ENCODE results near the gene KHDRBS1. TPM values are rescaled to one million over a fixed set of nuclear protein-coding genes. Genes with fewer than 3 reads are reported as not detected.
"Not testable (repeated sequence)": the region's sequence is repeated elsewhere in the genome, so short reads cannot be mapped to it uniquely, and the experiment has no call there.

KHDRBS1 gene
- total and polyA plus RNA-seq, 4 donors: 83.9 to 188 (median 119) TPM

DNA sequence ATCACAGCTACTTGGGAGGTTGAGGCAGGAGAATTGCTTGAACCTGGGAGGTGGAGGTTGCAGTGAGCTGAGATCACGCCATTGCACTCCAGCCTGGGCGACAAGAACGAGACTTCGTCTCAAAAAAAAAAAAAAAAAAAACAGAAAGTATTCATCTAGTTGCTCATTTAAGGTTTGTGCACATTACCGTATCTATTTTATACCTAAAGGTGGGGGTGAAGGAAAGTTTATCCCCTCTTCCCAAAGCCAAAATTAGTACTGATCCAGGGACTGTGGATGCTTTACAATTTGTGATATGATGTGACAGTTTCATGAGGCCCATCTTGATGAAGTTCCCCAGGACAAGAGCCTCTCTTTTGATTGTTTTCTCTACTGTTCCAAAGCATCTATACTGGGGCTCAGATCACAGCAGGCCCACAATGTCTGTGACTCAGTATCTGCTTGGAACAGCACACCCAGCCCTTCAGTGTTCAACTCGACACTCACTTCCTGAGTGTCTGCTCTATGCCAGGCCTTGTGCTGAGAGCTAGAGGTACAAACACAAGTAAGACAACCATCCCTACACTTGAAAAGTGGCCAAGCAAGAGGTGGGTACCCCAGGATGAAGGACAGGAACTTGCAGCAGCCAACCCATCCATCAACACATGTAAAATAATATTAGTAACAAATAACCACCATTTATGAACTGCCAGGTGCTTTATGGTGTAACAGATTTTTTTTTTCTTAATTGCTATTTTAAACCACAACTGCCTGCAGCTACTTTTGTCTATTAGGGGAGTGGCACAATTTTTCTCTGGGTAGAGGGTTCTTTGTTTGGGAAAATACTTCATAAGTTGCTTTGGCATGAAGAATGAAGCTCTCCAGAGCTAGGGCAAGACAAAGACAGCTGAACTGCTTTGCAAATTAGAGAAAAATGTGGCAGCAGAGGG lies 29.0 kb upstream of the KHDRBS1 start:
- 71% methylated on average over 1 of the region's 6 CpGs for WGBS (ENCODE audit: insufficient coverage)
- Histone ChIP-seq H3K27ac (ENCODE audit: low read depth, low read length) (no peak overlapping the region), H3K9me3 (ENCODE audit: control insufficient read depth, insufficient read depth, low read length) (no peaks in the 10 kb centered on the region), H3K4me1 (ENCODE audit: control insufficient read depth, insufficient read depth, low read length) (peaks cover 10% of the 10 kb centered on the region), H3K27me3 (ENCODE audit: control insufficient read depth, insufficient read depth, low read length) (no peaks in the 10 kb centered on the region), H3K4me3 (ENCODE audit: low read depth, low read length) (no peak overlapping the region), H3K36me3 (ENCODE audit: control insufficient read depth, insufficient read depth, low read length) (no peaks in the 10 kb centered on the region)
- DNase-seq (ENCODE audit: low read depth in 4 of 6, low spot score in 6 of 6): no peak

DNA sequence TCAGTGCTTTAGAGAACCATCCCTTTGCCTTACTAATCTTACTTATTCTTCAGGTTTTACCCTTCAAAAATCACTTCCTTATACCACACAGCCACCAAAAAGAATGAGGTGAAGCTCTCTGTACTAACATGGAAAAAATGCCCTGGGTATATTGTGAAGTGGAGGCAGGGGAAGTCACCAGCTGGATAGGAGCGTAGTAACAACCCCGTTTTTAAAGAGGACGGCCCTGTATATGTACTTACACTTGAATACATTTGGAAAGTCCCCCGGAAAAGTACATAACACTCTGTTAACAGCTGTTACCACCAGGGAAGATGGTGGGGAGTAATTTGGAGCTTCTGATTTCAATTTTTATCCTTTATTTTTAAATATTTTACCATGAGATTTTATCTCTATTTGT lies 28.2 kb upstream of the KHDRBS1 start:
- Histone ChIP-seq H3K4me1 (ENCODE audit: control insufficient read depth, insufficient read depth, low read length) (peaks cover 10% of the 10 kb centered on the region), H3K36me3 (ENCODE audit: control insufficient read depth, insufficient read depth, low read length) (no peaks in the 10 kb centered on the region), H3K9me3 (ENCODE audit: control insufficient read depth, insufficient read depth, low read length) (no peaks in the 10 kb centered on the region), H3K27ac (ENCODE audit: low read depth, low read length) (no peak overlapping the region), H3K4me3 (ENCODE audit: low read depth, low read length) (no peak overlapping the region), H3K27me3 (ENCODE audit: control insufficient read depth, insufficient read depth, low read length) (no peaks in the 10 kb centered on the region)
- DNase-seq (ENCODE audit: low read depth in 4 of 6, low spot score in 6 of 6): peak in 1 of 6 donors; percentile 46
- WGBS (ENCODE audit: insufficient coverage): 37% methylated on average over 2 of the region's 4 CpGs

DNA sequence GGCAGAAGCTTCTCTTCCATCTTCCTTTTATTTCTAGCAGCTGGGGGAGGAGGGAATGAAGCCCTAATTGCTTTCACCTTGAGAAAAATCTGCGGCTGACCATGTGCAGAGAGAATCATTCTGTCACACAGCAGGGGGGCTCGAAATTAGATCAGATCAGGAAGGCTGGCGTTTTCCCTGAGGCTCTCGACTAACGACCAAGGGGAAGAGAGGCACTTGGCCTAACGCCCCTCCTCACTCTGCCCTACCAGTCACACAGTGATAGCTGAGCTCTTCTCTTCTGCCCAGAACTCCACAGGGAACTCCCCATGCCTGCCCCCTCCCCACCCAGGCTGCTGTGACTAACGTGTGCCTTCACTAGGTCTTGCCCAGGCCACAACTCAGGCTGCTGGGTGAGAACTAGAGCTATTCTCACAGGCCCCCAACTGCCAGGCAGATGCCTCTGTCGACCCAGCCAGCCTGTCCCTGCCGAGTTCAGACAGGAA lies 26.5 kb upstream of the KHDRBS1 start:
- H3K27me3 ChIP-seq (ENCODE audit: control insufficient read depth, insufficient read depth, low read length): no peaks in the 10 kb centered on the region
- peak overlapping the region; percentile 10 for H3K27ac ChIP-seq (ENCODE audit: low read depth, low read length)
- no peaks in the 10 kb centered on the region for H3K9me3 ChIP-seq (ENCODE audit: control insufficient read depth, insufficient read depth, low read length)
- no peaks in the 10 kb centered on the region for H3K36me3 ChIP-seq (ENCODE audit: control insufficient read depth, insufficient read depth, low read length)
- no peak overlapping the region for H3K4me3 ChIP-seq (ENCODE audit: low read depth, low read length)
- peak in 1 of 6 donors; percentile 72 for DNase-seq (ENCODE audit: low read depth in 4 of 6, low spot score in 6 of 6)
- 27% methylated on average over 6 of the region's 9 CpGs for WGBS (ENCODE audit: insufficient coverage)
- H3K4me1 ChIP-seq (ENCODE audit: control insufficient read depth, insufficient read depth, low read length): peaks cover 10% of the 10 kb centered on the region

DNA sequence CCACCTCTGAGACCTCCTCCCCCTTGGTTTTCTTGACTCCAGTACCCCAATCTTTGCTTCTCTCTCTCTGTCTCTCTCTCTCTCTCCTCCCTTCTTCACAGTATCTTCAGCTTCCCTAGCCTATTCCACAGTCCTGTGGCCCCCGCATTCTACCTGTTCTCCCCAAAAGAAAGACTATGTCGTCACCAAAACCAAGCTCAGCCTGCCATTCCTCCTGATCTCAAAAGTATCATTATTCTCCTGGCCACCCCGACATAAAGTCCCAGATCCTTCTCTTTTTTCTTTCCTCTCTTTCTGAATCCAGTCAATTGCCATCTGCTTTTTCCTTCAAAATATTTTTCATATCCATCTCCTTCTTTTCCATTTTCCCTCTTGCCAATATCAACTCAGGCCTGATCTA lies 23.7 kb upstream of the KHDRBS1 start:
- H3K36me3 ChIP-seq (ENCODE audit: control insufficient read depth, insufficient read depth, low read length): no peaks in the 10 kb centered on the region
- H3K27me3 ChIP-seq (ENCODE audit: control insufficient read depth, insufficient read depth, low read length): no peaks in the 10 kb centered on the region
- 68% methylated on average over 3 of the region's 3 CpGs for WGBS (ENCODE audit: insufficient coverage)
- no peak overlapping the region for H3K27ac ChIP-seq (ENCODE audit: low read depth, low read length)
- H3K4me3 ChIP-seq (ENCODE audit: low read depth, low read length): no peak overlapping the region
- no peak for DNase-seq (ENCODE audit: low read depth in 4 of 6, low spot score in 6 of 6)
- H3K4me1 ChIP-seq (ENCODE audit: control insufficient read depth, insufficient read depth, low read length): peaks cover 10% of the 10 kb centered on the region
- H3K9me3 ChIP-seq (ENCODE audit: control insufficient read depth, insufficient read depth, low read length): no peaks in the 10 kb centered on the region

DNA sequence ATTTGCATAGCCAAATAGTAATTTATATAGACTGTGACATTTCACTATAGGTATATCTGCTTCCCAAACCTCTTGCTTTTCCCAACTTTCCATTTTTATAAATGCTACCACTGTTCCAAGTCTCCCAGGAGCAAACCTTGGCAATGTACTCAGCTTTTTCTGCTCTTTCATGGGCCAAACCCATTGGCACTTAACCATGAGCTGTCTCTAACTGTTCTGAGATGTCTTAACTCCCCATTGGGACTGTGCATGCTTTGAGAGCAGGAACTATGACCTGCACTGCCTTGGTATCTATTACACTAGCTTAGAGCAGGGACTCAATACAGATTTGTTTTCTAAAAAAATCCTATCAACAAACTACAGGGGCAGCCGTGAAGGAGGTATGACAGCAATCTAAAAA lies 22.5 kb upstream of the KHDRBS1 start:
- WGBS (ENCODE audit: insufficient coverage): no CpG with 5 or more reads among the region's 1 CpG
- peaks cover 10% of the 10 kb centered on the region for H3K4me1 ChIP-seq (ENCODE audit: control insufficient read depth, insufficient read depth, low read length)
- peak in 1 of 6 donors; percentile 74 for DNase-seq (ENCODE audit: low read depth in 4 of 6, low spot score in 6 of 6)
- H3K27ac ChIP-seq (ENCODE audit: low read depth, low read length): no peak overlapping the region
- no peaks in the 10 kb centered on the region for H3K27me3 ChIP-seq (ENCODE audit: control insufficient read depth, insufficient read depth, low read length)
- no peaks in the 10 kb centered on the region for H3K9me3 ChIP-seq (ENCODE audit: control insufficient read depth, insufficient read depth, low read length)
- no peaks in the 10 kb centered on the region for H3K36me3 ChIP-seq (ENCODE audit: control insufficient read depth, insufficient read depth, low read length)
- no peak overlapping the region for H3K4me3 ChIP-seq (ENCODE audit: low read depth, low read length)

DNA sequence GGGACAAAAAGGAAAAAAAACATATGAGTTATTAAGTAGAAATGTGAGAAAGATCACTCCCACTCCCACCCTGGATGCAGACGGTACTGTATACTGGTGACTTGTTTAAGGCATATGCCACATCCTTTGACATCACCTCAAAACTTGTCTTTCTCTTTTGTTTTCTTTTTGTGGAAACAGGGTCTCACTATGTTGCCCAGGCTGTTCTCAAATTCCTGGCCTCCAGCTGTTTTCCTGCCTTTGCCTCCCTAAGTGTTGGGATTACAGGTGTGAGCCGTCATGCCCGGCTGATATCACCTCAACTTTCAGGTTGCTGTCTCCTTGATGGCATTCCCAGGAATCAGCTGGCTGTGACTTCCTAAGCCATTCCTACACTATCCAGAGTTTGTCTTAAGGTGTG lies 18.4 kb upstream of the KHDRBS1 start:
- no peak overlapping the region for H3K4me3 ChIP-seq (ENCODE audit: low read depth, low read length)
- no peaks in the 10 kb centered on the region for H3K4me1 ChIP-seq (ENCODE audit: control insufficient read depth, insufficient read depth, low read length)
- H3K27ac ChIP-seq (ENCODE audit: low read depth, low read length): no peak overlapping the region
- H3K36me3 ChIP-seq (ENCODE audit: control insufficient read depth, insufficient read depth, low read length): no peaks in the 10 kb centered on the region
- H3K27me3 ChIP-seq (ENCODE audit: control insufficient read depth, insufficient read depth, low read length): no peaks in the 10 kb centered on the region
- 58% methylated on average over 2 of the region's 3 CpGs for WGBS (ENCODE audit: insufficient coverage)
- no peaks in the 10 kb centered on the region for H3K9me3 ChIP-seq (ENCODE audit: control insufficient read depth, insufficient read depth, low read length)
- DNase-seq (ENCODE audit: low read depth in 4 of 6, low spot score in 6 of 6): no peak

DNA sequence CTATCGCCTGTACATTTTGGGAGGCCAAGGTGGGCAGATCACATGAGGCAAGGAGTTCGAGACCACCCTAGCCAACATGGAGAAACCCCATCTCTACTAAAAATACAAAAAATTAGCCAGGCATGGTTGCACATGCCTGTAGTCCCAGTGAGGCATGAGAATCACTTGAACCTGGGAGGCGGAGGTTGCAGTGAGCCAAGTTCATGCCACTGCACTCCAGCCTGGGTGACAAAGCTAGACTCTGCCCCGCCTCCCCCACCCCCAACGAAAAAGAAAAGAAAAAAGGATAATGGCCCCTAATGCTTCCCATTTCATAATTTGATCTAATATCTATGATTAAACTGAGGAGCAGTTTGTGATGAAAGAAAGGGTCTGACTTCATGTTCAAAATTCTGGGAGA lies 17.5 kb upstream of the KHDRBS1 start:
- not testable (repeated sequence) for H3K4me3 ChIP-seq (ENCODE audit: low read depth, low read length); H3K9me3 ChIP-seq (ENCODE audit: control insufficient read depth, insufficient read depth, low read length); H3K4me1 ChIP-seq (ENCODE audit: control insufficient read depth, insufficient read depth, low read length); DNase-seq (ENCODE audit: low read depth in 4 of 6, low spot score in 6 of 6); H3K36me3 ChIP-seq (ENCODE audit: control insufficient read depth, insufficient read depth, low read length); H3K27ac ChIP-seq (ENCODE audit: low read depth, low read length); H3K27me3 ChIP-seq (ENCODE audit: control insufficient read depth, insufficient read depth, low read length)
- WGBS (ENCODE audit: insufficient coverage): 100% methylated on average over 1 of the region's 5 CpGs

DNA sequence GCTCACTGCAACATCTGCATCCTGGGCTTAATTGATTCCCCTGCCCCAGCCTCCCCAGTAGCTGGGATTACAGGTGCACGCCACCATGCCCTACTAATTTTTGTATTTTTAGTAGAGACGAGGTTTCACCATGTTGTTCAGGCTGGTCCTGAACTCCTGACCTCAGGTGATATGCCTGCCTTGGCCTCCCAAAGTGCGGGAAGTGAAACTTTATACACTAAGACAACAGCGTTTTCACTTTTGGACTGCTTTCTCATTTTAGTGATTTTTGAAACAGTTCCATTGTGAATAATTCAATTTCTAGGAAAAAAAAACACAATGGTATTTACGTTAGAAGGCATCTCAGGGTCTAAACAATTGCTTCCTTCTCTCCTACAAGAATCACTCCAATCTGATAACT lies 11.8 kb upstream of the KHDRBS1 start:
- Histone ChIP-seq H3K4me3 (ENCODE audit: low read depth, low read length) (no peak overlapping the region), H3K4me1 (ENCODE audit: control insufficient read depth, insufficient read depth, low read length) (no peaks in the 10 kb centered on the region), H3K36me3 (ENCODE audit: control insufficient read depth, insufficient read depth, low read length) (no peaks in the 10 kb centered on the region), H3K9me3 (ENCODE audit: control insufficient read depth, insufficient read depth, low read length) (no peaks in the 10 kb centered on the region), H3K27me3 (ENCODE audit: control insufficient read depth, insufficient read depth, low read length) (no peaks in the 10 kb centered on the region), H3K27ac (ENCODE audit: low read depth, low read length) (no peak overlapping the region)
- DNase-seq (ENCODE audit: low read depth in 4 of 6, low spot score in 6 of 6): no peak
- 96% methylated on average over 2 of the region's 5 CpGs for WGBS (ENCODE audit: insufficient coverage)

DNA sequence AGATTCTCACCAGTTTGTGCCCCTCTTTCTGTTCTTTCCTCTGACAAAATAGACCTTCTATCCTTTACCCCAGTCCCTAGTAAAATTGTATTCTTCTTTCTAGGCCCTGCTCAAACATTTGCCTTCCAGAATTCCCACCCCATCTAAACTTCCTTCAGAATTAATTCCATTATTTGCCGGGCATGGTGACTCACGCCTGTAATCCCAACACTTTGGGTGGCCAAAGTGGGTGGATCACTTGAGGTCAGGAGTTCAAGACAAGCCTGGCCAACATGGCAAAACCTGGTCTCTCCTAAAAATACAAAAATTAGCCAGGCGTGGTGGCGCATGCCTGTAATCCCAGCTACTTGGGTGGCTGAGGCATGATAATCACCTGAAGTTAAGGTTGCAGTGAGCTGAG lies 11.4 kb upstream of the KHDRBS1 start:
- not testable (repeated sequence) for H3K4me1 ChIP-seq (ENCODE audit: control insufficient read depth, insufficient read depth, low read length); H3K27me3 ChIP-seq (ENCODE audit: control insufficient read depth, insufficient read depth, low read length); H3K4me3 ChIP-seq (ENCODE audit: low read depth, low read length); H3K36me3 ChIP-seq (ENCODE audit: control insufficient read depth, insufficient read depth, low read length); H3K27ac ChIP-seq (ENCODE audit: low read depth, low read length); DNase-seq (ENCODE audit: low read depth in 4 of 6, low spot score in 6 of 6); H3K9me3 ChIP-seq (ENCODE audit: control insufficient read depth, insufficient read depth, low read length)
- WGBS (ENCODE audit: insufficient coverage): 60% methylated on average over 1 of the region's 4 CpGs

DNA sequence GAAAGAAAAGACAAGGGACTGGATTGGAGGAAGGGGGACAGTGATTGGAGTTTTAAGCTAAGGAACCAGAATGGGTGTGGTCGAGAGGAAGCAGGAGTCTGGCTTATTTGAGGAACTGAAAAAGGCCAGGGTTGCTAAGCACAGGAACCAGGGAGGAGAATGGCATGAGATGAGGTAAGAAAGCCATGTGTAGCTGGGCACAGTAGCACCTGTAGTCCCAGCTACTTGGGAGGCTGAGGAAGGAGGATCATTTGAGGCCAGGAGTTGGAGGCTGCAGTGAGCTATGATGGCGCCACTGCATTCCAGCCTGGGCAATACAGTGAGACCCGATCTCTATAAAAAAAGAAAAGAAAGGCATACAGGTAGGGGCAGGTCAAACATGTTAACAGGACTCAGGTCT lies 8.1 kb upstream of the KHDRBS1 start:
- 92% methylated on average over 3 of the region's 3 CpGs for WGBS (ENCODE audit: insufficient coverage)
- Histone ChIP-seq H3K36me3 (ENCODE audit: control insufficient read depth, insufficient read depth, low read length) (no peaks in the 10 kb centered on the region), H3K9me3 (ENCODE audit: control insufficient read depth, insufficient read depth, low read length) (no peaks in the 10 kb centered on the region), H3K27me3 (ENCODE audit: control insufficient read depth, insufficient read depth, low read length) (no peaks in the 10 kb centered on the region), H3K4me3 (ENCODE audit: low read depth, low read length) (no peak overlapping the region), H3K4me1 (ENCODE audit: control insufficient read depth, insufficient read depth, low read length) (no peaks in the 10 kb centered on the region), H3K27ac (ENCODE audit: low read depth, low read length) (no peak overlapping the region)
- DNase-seq (ENCODE audit: low read depth in 4 of 6, low spot score in 6 of 6): no peak
